AG04449 (cell line): ENCODE data around the gene CCM2.

Source experiments
- CTCF ChIA-PET: fragments of 350-600 bp; formaldehyde crosslinking; extraction: SDS; loops from one replicate; lab custom pipeline; 2021; ENCODE audit warnings: antibody characterized with exemption; lab: Yijun Ruan, JAX
- POLR2A ChIA-PET: fragments of 400-600, 350-600 bp; formaldehyde crosslinking; extraction: SDS; loops from one replicate; lab custom pipeline; 2020; ENCODE audit warnings: antibody characterized with exemption, inconsistent platforms; lab: Yijun Ruan, JAX
- DNase-seq: peaks from one replicate; pipeline ENCODE4 v3.0.0-alpha.2; 2010; ENCODE audit warnings: low read depth, low spot score
- H3K4me3 ChIP-seq: 2 replicates; pipeline ENCODE4 v1.5.1; 2011; ENCODE audit warnings: low read depth, mild to moderate bottlenecking, control low read depth, low read length
- CTCF ChIP-seq: IDR thresholded peaks from one replicate; pipeline ENCODE4 v1.5.1; 2011; ENCODE audit warnings: mild to moderate bottlenecking, moderate library complexity, low read length, control low read depth, inconsistent platforms; ENCODE audit not compliant: insufficient read depth; ENCODE audit errors: missing control alignments

The CCM2 gene

GRCh38 chr7:44994877-44995554 is 5.0 kb upstream of the CCM2 start:
- DNase-seq: no peak
- no peak overlapping the region for H3K4me3 ChIP-seq
- no peak for TF ChIP-seq CTCF
- ChIA-PET CTCF (no interaction called here), POLR2A (no interaction called here)

DNA sequence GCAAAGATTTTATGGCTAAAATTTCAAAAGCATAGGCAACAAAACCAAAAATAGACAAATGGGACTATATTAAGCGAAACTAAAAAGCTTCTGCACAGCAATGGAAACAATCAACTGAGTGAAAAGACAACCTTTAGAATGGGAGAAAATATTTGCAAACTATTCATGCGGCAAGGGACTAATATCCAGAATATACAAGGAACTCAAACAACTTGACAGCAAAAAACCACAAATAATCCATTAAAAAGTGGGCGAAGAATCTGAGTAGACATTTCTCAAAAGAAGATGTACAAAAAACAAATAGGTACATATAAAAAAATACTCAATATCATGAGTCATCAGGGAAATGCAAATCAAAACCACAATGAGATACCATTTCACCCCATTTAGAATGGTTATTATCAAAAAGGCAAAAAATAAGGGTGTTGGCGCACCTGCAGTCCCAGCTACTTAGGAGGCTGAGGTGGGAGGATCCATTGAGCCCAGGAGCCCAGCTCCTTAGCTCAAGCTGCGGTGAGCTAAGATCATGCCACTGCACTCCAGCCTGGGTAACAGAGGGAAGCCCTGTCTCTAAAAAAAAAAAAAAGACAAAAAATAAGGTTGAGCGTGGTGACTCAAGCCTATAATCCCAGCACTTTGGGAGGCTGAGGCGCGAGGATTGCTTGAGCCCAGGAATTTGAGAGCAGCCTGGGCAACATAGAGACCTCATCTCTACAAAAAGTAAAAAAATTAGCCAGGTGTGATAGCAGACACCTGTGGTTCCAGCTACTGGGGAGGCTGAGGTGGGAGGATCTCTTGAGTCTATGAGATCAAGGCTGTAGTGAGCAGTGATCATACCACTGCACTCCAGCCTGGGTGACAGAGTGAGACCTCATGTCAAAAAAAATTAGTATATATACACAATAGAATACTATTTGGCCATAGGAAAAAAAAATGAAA is 4.2 kb upstream of the CCM2 start:
- no peak for DNase-seq
- ChIA-PET CTCF (interaction anchor here (0.9 to 1.0 kb wide), 2 partner anchors 21 to 264 kb away, joined by 3 read pairs; no protein-coding TSS in a partner anchor), POLR2A (no interaction called here)
- TF ChIP-seq CTCF: no peak
- no peak overlapping the region for H3K4me3 ChIP-seq

DNA sequence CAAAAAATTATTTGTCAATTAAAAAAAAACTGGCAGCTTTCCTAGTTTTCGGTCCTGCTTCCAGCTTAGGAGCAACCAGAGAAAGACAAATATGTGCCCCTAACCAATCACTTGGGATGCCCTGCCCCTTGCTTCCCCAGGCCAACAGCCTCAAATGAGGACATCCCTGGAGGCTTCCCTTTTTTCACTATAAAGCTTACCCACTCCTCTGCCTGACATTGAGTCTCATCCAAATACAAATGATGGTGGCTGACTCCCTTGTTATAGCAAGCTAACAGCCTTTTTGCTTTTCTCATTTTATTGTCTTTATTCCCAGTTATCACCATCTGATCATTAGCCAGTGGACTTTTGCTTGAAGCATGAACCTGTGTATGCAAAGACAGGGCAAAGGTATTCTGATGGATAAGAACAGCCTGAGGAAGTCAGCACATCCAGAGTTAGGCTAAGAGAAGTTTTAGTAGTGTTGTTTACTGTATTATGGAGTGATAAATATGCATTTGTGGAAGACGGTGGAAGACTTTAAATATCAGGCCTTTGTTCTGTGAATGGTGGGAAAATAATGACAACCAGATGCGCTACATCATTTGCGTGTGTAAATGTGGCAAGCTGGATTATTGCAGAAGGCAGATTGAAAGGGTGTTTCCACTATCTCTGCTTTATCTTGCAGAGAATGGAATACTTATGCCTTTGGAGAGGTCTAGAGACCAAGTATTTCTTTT is 1.7 kb upstream of the CCM2 start:
- CTCF ChIA-PET: interaction anchor here (1.4 to 1.9 kb wide), 2 partner anchors 9 to 12 kb away, joined by 4 to 9 read pairs; no protein-coding TSS in a partner anchor
- H3K4me3 ChIP-seq: no peak overlapping the region
- POLR2A ChIA-PET: interaction anchor here (0.7 kb wide), 1 partner anchor 21 kb away, joined by 4 read pairs; no protein-coding TSS in a partner anchor
- DNase-seq: no peak
- no peak for TF ChIP-seq CTCF

GRCh38 chr7:44999245-45000092 is 532 bp upstream of the CCM2 start:
- TF ChIP-seq CTCF: peak; percentile 4
- POLR2A ChIA-PET: interaction anchor here (0.6 to 2.0 kb wide), 4 partner anchors 14 to 93 kb away, joined by 3 to 4 read pairs (median 4); no protein-coding TSS in a partner anchor
- peak; percentile 88 for DNase-seq
- CTCF ChIA-PET: interaction anchor here (1.4 to 1.9 kb wide), 2 partner anchors 10 to 14 kb away, joined by 4 to 9 read pairs; no protein-coding TSS in a partner anchor
- peak overlapping the region; percentile 65 for H3K4me3 ChIP-seq

GRCh38 chr7:45001138-45001694 is 1.2 kb downstream of the CCM2 start:
- DNase-seq: no peak
- TF ChIP-seq CTCF: no peak
- ChIA-PET POLR2A (interaction anchor here (1.0 to 2.0 kb wide), 3 partner anchors 16 to 116 kb away, joined by 3 to 4 read pairs (median 3); partner anchors contain the start of gene PURB), CTCF (interaction anchor here (0.6 to 1.3 kb wide), 6 partner anchors 9 to 144 kb away, joined by 3 to 4 read pairs (median 4); no protein-coding TSS in a partner anchor)
- H3K4me3 ChIP-seq: peak overlapping the region; percentile 73
